ENCODE results near the gene C16orf96. TPM values are rescaled to one million over a fixed set of nuclear protein-coding genes. Genes with fewer than 3 reads are reported as not detected.

Gene C16orf96
- total and polyA plus RNA-seq, 2 of the 13 experiments (the other 11 are each of a cell fraction or from before 2014, with no cell fraction given): 0.03 TPM; not detected in 1

DNA sequence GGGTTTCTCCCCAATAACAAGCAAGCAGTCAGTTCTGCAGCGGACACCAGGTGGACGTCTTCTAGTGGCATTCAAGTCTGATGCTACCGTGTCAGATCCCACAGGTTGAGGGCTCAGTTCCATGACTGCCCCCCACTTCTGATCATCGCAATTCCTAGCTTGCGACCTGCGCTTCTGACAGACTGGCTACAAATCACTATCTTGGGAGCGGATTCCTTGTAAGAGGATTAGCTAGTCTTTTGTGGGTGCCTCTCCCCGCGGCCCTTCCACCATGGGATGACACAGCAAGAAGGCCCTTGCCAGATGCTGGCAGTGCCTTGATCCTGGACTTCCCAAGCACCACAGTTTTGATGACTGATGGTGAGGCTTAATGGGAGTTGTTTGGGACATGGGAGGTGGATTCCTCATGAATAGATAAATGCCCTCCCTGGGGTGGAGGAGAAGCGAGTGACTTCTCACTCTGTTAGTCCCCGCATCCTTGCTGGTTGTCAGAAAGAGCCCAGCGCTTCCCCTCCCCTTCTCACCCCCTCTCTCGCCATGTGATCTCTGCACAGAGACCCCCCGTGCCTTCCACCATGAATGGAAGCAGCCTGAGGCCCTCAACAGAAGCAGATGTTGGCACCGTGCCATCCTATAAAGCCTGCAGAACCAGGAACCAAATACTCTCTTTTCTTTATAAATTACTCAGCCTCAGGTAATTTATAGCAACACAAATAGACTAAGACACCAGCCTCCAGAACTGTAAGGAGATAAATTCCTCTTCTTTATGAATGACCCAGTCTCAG is 36.7 kb upstream of the C16orf96 start (continued):
- TF ChIP-seq SAFB2 (CRISPR knock-in tag; IDR thresholded peaks at IDR 0.05; ENCODE audit: borderline replicate concordance, low read depth): no peak
- no peak for TF ChIP-seq ZNF556 (CRISPR knock-in tag; IDR thresholded peaks at IDR 0.05; ENCODE audit: borderline replicate concordance)

DNA sequence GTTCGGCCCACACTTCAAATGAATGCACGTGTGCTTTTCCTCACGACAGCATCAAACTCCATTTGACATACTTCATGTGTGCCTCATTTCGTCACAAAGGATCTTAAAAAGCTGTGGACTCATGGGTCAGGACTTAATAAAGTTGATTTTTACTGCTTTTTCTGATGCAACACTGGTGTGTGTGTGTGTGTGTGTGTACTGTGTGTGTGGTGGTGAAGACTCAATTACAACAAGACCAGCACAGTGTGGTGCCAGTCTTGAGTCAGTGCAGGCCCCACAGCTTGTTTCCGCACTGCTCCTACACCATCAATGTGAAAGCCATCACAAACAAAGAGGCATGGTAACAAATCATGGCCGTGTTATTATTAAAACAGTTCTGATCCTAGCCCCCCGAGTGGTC is 35.2 kb upstream of the C16orf96 start:
- FAIRE-seq (no peak), DNase-seq (ENCODE audit: low spot score) (no peak), ATAC-seq (no peak)
- Histone ChIP-seq H3K4me1 (ENCODE audit: insufficient read depth, low read length) (peaks cover 2% of the 10 kb centered on the region; the same call in 1 of the 2 replicates), H3K27ac (ENCODE audit: extremely low read length, insufficient read depth, low read length) (no peak overlapping the region), H3K36me3 (replicated peaks in 1 of 2; ENCODE audit: control insufficient read depth in 1 of 2, insufficient read depth in 2 of 2, low read length in 2 of 2) (peaks cover 16 to 37% of the 10 kb centered on the region in 2 experiments; a peak in 4 of 5 replicates), H4K20me1 (ENCODE audit: insufficient read depth, low read length) (peaks cover 36% of the 10 kb centered on the region), H3K9me3 (ENCODE audit: low read length) (no peaks in the 10 kb centered on the region), H3K27me3 (ENCODE audit: control insufficient read depth in 1 of 2, insufficient read depth in 2 of 2, low read length in 2 of 2) (no peaks in the 10 kb centered on the region), H3K4me3 (replicated peaks in 1 of 3; ENCODE audit: insufficient read depth in 1 of 3, low read depth in 2 of 3, low read length in 3 of 3) (no peak overlapping the region), H3K79me2 (ENCODE audit: insufficient read depth, low read length) (peaks cover 77% of the 10 kb centered on the region), H2AFZ (ENCODE audit: low read length) (no peak overlapping the region), H3K9ac (ENCODE audit: insufficient read depth, low read depth, low read length) (no peak overlapping the region), H3K4me2 (ENCODE audit: low read depth, low read length) (no peak overlapping the region)
- ChIA-PET POLR2A (interaction anchor here (1.3 kb wide), 1 partner anchor 18 kb away, joined by 3 read pairs; the partner anchor contains the start of gene CDIP1), CTCF (ENCODE audit: low intra/inter-chr PET ratio, low total read pairs) (no interaction called here)
- BruUV-seq (replicated peaks): no TSS peak
- TF ChIP-seq FLYWCH1 (CRISPR knock-in tag; IDR thresholded peaks at IDR 0.05) (no peak), ZNF652 (CRISPR knock-in tag; IDR thresholded peaks at IDR 0.05; ENCODE audit: borderline replicate concordance, low read depth) (no peak), YY1 (IDR thresholded peaks at IDR 0.05; ENCODE audit: insufficient read depth, insufficient replicate concordance, low read depth, low read length) (no peak), NFKB2 (CRISPR knock-in tag; IDR thresholded peaks at IDR 0.05; ENCODE audit: borderline replicate concordance) (no peak), MLLT10 (CRISPR knock-in tag; IDR thresholded peaks at IDR 0.05) (no peak), ZNF782 (CRISPR knock-in tag; IDR thresholded peaks at IDR 0.05; ENCODE audit: borderline replicate concordance) (no peak), PITX1 (CRISPR knock-in tag; IDR thresholded peaks at IDR 0.05) (no peak), TEAD2 (CRISPR knock-in tag; IDR thresholded peaks at IDR 0.05) (no peak), ZNF766 (CRISPR knock-in tag; IDR thresholded peaks at IDR 0.05; ENCODE audit: borderline replicate concordance) (no peak), SRSF4 (IDR thresholded peaks at IDR 0.05; ENCODE audit: low read depth, low read length, poor library complexity, severe bottlenecking) (no peak), HOXA7 (CRISPR knock-in tag; IDR thresholded peaks at IDR 0.05) (no peak), SKI (IDR thresholded peaks at IDR 0.05; ENCODE audit: partially characterized antibody) (no peak), POLR2G (IDR thresholded peaks at IDR 0.05; ENCODE audit: low read depth, low read length) (no peak)
- TF ChIP-seq, protein P1, sequence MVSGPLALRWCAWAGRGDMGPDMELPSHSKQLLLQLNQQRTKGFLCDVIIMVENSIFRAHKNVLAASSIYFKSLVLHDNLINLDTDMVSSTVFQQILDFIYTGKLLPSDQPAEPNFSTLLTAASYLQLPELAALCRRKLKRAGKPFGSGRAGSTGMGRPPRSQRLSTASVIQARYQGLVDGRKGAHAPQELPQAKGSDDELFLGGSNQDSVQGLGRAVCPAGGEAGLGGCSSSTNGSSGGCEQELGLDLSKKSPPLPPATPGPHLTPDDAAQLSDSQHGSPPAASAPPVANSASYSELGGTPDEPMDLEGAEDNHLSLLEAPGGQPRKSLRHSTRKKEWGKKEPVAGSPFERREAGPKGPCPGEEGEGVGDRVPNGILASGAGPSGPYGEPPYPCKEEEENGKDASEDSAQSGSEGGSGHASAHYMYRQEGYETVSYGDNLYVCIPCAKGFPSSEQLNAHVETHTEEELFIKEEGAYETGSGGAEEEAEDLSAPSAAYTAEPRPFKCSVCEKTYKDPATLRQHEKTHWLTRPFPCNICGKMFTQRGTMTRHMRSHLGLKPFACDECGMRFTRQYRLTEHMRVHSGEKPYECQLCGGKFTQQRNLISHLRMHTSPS (CRISPR knock-in tag; IDR thresholded peaks at IDR 0.05; ENCODE audit: low read depth): no peak
- TF ChIP-seq, protein P2, sequence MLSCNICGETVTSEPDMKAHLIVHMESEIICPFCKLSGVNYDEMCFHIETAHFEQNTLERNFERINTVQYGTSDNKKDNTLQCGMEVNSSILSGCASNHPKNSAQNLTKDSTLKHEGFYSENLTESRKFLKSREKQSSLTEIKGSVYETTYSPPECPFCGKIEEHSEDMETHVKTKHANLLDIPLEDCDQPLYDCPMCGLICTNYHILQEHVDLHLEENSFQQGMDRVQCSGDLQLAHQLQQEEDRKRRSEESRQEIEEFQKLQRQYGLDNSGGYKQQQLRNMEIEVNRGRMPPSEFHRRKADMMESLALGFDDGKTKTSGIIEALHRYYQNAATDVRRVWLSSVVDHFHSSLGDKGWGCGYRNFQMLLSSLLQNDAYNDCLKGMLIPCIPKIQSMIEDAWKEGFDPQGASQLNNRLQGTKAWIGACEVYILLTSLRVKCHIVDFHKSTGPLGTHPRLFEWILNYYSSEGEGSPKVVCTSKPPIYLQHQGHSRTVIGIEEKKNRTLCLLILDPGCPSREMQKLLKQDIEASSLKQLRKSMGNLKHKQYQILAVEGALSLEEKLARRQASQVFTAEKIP (CRISPR knock-in tag; IDR thresholded peaks at IDR 0.05; ENCODE audit: borderline replicate concordance): no peak
- in situ Hi-C loops (cut with HindIII; ENCODE audit: extremely low pct_ligation_motif_present, low pct_unique_long_range_greater_than_20kb) (loop anchor here (25.0 kb wide), 1 partner anchor 441 kb away; the partner anchor contains the start of gene SEC14L5), intact Hi-C loops (cut with micrococcal nuclease; ENCODE audit: unreplicated experiment) (no loop called here)
- WGBS (ENCODE audit: low lambda C conversion rate): 100% methylated on average over 6 of the region's 7 CpGs

Data from HepG2 (cell line).